HepG2 (cell line): ENCODE measurements around the gene TOB1. TPM values are rescaled to one million over a fixed set of nuclear protein-coding genes. Genes with fewer than 3 reads are reported as not detected.

ENCODE experiments used
- CEBPG ChIP-seq: IDR thresholded peaks from 2 replicates; pipeline ENCODE4 v1.6.1; 2016
- CENPX ChIP-seq: sonication (generic); formaldehyde crosslinking; IDR thresholded peaks from 2 replicates; pipeline ENCODE4 v1.9.0; 2021; ENCODE audit warnings: mild to moderate bottlenecking, missing genetic modification reagents, moderate library complexity
- DNMT1 ChIP-seq: sonication (generic); formaldehyde crosslinking; IDR thresholded peaks from 2 replicates; pipeline ENCODE4 v1.5.1; 2020; ENCODE audit warnings: mild to moderate bottlenecking, missing genetic modification reagents
- FOXK1 ChIP-seq: sonication (generic); formaldehyde crosslinking; IDR thresholded peaks from 2 replicates; pipeline ENCODE4 v1.4.0; 2020; ENCODE audit warnings: low read depth, missing genetic modification reagents, borderline replicate concordance
- GZF1 ChIP-seq: sonication (generic); formaldehyde crosslinking; IDR thresholded peaks from 2 replicates; pipeline ENCODE4 v1.5.1; 2020; ENCODE audit warnings: mild to moderate bottlenecking, missing genetic modification reagents
- HNRNPLL ChIP-seq: fragments of 200-400 bp; formaldehyde crosslinking; IDR thresholded peaks from 2 replicates; pipeline ENCODE4 v1.6.1; 2017; ENCODE audit warnings: mild to moderate bottlenecking, low read depth, low read length; ENCODE audit not compliant: poor library complexity, severe bottlenecking
- MBD4 ChIP-seq: IDR thresholded peaks from 2 replicates; pipeline ENCODE4 v1.6.1; 2012; ENCODE audit warnings: low read length, inconsistent platforms, borderline replicate concordance
- MED13 ChIP-seq: sonication (generic); formaldehyde crosslinking; IDR thresholded peaks from 2 replicates; pipeline ENCODE4 v1.5.0; 2020; ENCODE audit warnings: missing genetic modification reagents
- NR2F6 ChIP-seq, 2 experiments: IDR thresholded peaks; 2 replicates each; pipeline ENCODE4 v1.6.1; 2016; ENCODE audit warnings: antibody characterized with exemption in 1 of 2, mild to moderate bottlenecking in 1 of 2
- PAX8 ChIP-seq: sonication (generic); formaldehyde crosslinking; IDR thresholded peaks from 2 replicates; pipeline ENCODE4 v1.8.0; 2022; ENCODE audit warnings: mild to moderate bottlenecking, missing genetic modification reagents, borderline replicate concordance
- POLR2A ChIP-seq, 2 experiments: IDR thresholded peaks; 2 replicates each; pipeline ENCODE4 v1.6.1; 2011; ENCODE audit warnings: low read depth in 2 of 2, low read length in 2 of 2, mild to moderate bottlenecking in 1 of 2, moderate library complexity in 1 of 2; ENCODE audit not compliant: insufficient read depth in 1 of 2
- SATB2 ChIP-seq: sonication (generic); formaldehyde crosslinking; IDR thresholded peaks from 2 replicates; pipeline ENCODE4 v1.5.0; 2020; ENCODE audit warnings: missing genetic modification reagents
- SP2 ChIP-seq: sonication (generic); formaldehyde crosslinking; IDR thresholded peaks from 2 replicates; pipeline ENCODE4 v1.5.1; 2020; ENCODE audit warnings: mild to moderate bottlenecking, missing genetic modification reagents
- SRF ChIP-seq: IDR thresholded peaks from 2 replicates; pipeline ENCODE4 v1.6.1; 2011; ENCODE audit warnings: mild to moderate bottlenecking, low read depth, low read length, moderate library complexity
- ZNF230 ChIP-seq: sonication (generic); formaldehyde crosslinking; IDR thresholded peaks from 2 replicates; pipeline ENCODE4 v1.4.0; 2020; ENCODE audit warnings: mild to moderate bottlenecking, missing genetic modification reagents
- ZNF33B ChIP-seq: sonication (generic); formaldehyde crosslinking; IDR thresholded peaks from 2 replicates; pipeline ENCODE4 v1.5.1; 2020; ENCODE audit warnings: mild to moderate bottlenecking, missing genetic modification reagents
- ZNF354B ChIP-seq: sonication (generic); formaldehyde crosslinking; IDR thresholded peaks from 2 replicates; pipeline ENCODE4 v1.8.0; 2022; ENCODE audit warnings: mild to moderate bottlenecking, missing genetic modification reagents
- ZNF441 ChIP-seq: sonication (generic); formaldehyde crosslinking; IDR thresholded peaks from 2 replicates; pipeline ENCODE4 v1.7.0; 2021; ENCODE audit warnings: missing genetic modification reagents, borderline replicate concordance
- polyA plus RNA-seq, 8 experiments: library from polyadenylated mRNA; depleted of rRNA in 3 of 8; stranded (reverse) in 7 of 8; unstranded in 1 of 8; fragments of >200 nt; fragmentation: Illumina TruSeq in 4 of 8; extraction: Trizol in 4 of 8; gene quantifications; 2 replicates each; pipeline versions ENCODE4 v1.2.1 to v1.2.3, GENCODE V29; 2011 to 2016; ENCODE audit warnings: low read depth in 4 of 8, missing spikeins in 1 of 8, mixed read lengths in 1 of 8; ENCODE audit not compliant: insufficient read depth in 1 of 8
- total RNA-seq, 5 experiments: library from RNA; depleted of rRNA; stranded (reverse); fragments of >200 nt; fragmentation: Illumina TruSeq; extraction: Trizol; gene quantifications; 2 replicates each; pipeline ENCODE4 v1.2.3, GENCODE V29; 2016; ENCODE audit warnings: low read depth in 1 of 5
- TF ChIP-seq, protein P1 (sequence below): sonication (generic); formaldehyde crosslinking; IDR thresholded peaks from 2 replicates; pipeline ENCODE4 v1.4.0; 2020; ENCODE audit warnings: mild to moderate bottlenecking, missing genetic modification reagents
- TF ChIP-seq, protein P2 (sequence below): sonication (generic); formaldehyde crosslinking; IDR thresholded peaks from 2 replicates; pipeline ENCODE4 v1.4.0; 2020; ENCODE audit warnings: missing genetic modification reagents, borderline replicate concordance
- TF ChIP-seq, protein P3 (sequence below): sonication (generic); formaldehyde crosslinking; IDR thresholded peaks from 2 replicates; pipeline ENCODE4 v1.9.0; 2022; ENCODE audit warnings: low read depth, missing genetic modification reagents
- TF ChIP-seq, protein P4 (sequence below): sonication (generic); formaldehyde crosslinking; IDR thresholded peaks from 2 replicates; pipeline ENCODE4 v1.4.0; 2020; ENCODE audit warnings: missing genetic modification reagents

The TOB1 gene
- total and polyA plus RNA-seq, 2 of the 13 experiments (the other 11 are each of a cell fraction or from before 2014, with no cell fraction given) = 21.9 to 57.7 TPM

DNA sequence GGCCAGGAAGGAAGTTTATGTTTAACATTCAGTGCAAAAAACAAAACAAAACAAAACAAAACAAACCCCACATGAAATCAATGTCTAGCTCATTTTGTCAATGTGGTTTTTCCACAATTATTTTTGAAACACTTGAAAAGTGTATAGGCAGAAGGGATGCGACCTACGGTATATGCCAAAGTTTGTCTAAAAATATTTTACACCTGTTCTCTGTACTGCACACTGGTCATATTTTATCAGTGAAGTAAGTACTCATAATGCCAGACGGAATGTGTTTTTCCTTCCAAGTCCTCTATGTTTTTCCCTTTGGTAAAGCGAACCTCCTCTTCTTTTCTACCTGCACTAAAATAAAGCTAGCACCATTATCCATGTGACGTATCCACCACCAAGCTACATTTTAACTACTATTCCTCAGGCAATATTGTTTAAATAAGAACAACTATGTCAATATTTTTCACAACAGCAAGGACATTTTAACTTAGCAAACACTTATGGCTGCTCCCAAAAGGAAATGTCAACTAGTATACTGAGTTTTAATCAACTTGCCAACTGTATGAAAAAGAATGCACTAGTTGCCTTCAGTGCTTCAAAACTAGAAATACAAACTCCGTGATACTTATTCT lies 10.3 kb downstream of the TOB1 start (continued):
- no peak for TF ChIP-seq CENPX (CRISPR knock-in tag)
- no peak for TF ChIP-seq MBD4
- TF ChIP-seq ZNF33B (CRISPR knock-in tag) = no peak
- TF ChIP-seq, protein P1, sequence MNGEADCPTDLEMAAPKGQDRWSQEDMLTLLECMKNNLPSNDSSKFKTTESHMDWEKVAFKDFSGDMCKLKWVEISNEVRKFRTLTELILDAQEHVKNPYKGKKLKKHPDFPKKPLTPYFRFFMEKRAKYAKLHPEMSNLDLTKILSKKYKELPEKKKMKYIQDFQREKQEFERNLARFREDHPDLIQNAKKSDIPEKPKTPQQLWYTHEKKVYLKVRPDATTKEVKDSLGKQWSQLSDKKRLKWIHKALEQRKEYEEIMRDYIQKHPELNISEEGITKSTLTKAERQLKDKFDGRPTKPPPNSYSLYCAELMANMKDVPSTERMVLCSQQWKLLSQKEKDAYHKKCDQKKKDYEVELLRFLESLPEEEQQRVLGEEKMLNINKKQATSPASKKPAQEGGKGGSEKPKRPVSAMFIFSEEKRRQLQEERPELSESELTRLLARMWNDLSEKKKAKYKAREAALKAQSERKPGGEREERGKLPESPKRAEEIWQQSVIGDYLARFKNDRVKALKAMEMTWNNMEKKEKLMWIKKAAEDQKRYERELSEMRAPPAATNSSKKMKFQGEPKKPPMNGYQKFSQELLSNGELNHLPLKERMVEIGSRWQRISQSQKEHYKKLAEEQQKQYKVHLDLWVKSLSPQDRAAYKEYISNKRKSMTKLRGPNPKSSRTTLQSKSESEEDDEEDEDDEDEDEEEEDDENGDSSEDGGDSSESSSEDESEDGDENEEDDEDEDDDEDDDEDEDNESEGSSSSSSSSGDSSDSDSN (CRISPR knock-in tag) = no peak
- no peak for TF ChIP-seq ZNF230 (CRISPR knock-in tag)
- no peak for TF ChIP-seq SATB2 (CRISPR knock-in tag)
- TF ChIP-seq GZF1 (CRISPR knock-in tag) = no peak
- TF ChIP-seq, protein P2, sequence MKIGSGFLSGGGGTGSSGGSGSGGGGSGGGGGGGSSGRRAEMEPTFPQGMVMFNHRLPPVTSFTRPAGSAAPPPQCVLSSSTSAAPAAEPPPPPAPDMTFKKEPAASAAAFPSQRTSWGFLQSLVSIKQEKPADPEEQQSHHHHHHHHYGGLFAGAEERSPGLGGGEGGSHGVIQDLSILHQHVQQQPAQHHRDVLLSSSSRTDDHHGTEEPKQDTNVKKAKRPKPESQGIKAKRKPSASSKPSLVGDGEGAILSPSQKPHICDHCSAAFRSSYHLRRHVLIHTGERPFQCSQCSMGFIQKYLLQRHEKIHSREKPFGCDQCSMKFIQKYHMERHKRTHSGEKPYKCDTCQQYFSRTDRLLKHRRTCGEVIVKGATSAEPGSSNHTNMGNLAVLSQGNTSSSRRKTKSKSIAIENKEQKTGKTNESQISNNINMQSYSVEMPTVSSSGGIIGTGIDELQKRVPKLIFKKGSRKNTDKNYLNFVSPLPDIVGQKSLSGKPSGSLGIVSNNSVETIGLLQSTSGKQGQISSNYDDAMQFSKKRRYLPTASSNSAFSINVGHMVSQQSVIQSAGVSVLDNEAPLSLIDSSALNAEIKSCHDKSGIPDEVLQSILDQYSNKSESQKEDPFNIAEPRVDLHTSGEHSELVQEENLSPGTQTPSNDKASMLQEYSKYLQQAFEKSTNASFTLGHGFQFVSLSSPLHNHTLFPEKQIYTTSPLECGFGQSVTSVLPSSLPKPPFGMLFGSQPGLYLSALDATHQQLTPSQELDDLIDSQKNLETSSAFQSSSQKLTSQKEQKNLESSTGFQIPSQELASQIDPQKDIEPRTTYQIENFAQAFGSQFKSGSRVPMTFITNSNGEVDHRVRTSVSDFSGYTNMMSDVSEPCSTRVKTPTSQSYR (CRISPR knock-in tag) = no peak
- peak; percentile 17; the same call in 1 of the 2 replicates for TF ChIP-seq NR2F6 (IDR thresholded peaks at IDR 0.05)
- TF ChIP-seq NR2F6 (CRISPR knock-in tag; IDR thresholded peaks at IDR 0.05) = peak; percentile 43; the same call in 1 of the 2 replicates
- TF ChIP-seq CEBPG = peak; percentile 49; the same call in 1 of the 2 replicates
- TF ChIP-seq ZNF441 (CRISPR knock-in tag) = no peak
- no peak for TF ChIP-seq SP2 (CRISPR knock-in tag)
- TF ChIP-seq POLR2A (IDR thresholded peaks at IDR 0.05; ENCODE audit: insufficient read depth in 1 of 2, low read depth in 2 of 2, low read length in 2 of 2) = no peak
- no peak for TF ChIP-seq HNRNPLL
- TF ChIP-seq DNMT1 (CRISPR knock-in tag) = no peak
- TF ChIP-seq MED13 (CRISPR knock-in tag) = no peak
- no peak for TF ChIP-seq SRF
- no peak for TF ChIP-seq PAX8 (CRISPR knock-in tag)
- TF ChIP-seq FOXK1 = peak; percentile 62; the same call in 1 of the 2 replicates
- TF ChIP-seq, protein P3, sequence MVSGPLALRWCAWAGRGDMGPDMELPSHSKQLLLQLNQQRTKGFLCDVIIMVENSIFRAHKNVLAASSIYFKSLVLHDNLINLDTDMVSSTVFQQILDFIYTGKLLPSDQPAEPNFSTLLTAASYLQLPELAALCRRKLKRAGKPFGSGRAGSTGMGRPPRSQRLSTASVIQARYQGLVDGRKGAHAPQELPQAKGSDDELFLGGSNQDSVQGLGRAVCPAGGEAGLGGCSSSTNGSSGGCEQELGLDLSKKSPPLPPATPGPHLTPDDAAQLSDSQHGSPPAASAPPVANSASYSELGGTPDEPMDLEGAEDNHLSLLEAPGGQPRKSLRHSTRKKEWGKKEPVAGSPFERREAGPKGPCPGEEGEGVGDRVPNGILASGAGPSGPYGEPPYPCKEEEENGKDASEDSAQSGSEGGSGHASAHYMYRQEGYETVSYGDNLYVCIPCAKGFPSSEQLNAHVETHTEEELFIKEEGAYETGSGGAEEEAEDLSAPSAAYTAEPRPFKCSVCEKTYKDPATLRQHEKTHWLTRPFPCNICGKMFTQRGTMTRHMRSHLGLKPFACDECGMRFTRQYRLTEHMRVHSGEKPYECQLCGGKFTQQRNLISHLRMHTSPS = no peak
- no peak for TF ChIP-seq ZNF354B (CRISPR knock-in tag)
- TF ChIP-seq, protein P4, sequence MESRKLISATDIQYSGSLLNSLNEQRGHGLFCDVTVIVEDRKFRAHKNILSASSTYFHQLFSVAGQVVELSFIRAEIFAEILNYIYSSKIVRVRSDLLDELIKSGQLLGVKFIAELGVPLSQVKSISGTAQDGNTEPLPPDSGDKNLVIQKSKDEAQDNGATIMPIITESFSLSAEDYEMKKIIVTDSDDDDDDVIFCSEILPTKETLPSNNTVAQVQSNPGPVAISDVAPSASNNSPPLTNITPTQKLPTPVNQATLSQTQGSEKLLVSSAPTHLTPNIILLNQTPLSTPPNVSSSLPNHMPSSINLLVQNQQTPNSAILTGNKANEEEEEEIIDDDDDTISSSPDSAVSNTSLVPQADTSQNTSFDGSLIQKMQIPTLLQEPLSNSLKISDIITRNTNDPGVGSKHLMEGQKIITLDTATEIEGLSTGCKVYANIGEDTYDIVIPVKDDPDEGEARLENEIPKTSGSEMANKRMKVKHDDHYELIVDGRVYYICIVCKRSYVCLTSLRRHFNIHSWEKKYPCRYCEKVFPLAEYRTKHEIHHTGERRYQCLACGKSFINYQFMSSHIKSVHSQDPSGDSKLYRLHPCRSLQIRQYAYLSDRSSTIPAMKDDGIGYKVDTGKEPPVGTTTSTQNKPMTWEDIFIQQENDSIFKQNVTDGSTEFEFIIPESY (CRISPR knock-in tag) = no peak
